NCI-H2107 treated with DMSO at 0.1 percent for 48 hours (cell line): Measurements from ENCODE around the gene HPCAL4.

Experiments used
- DNase-seq: peaks from one replicate; lab custom pipeline; 2025; ENCODE audit not compliant: unreplicated experiment; lab: John Stamatoyannopoulos, UW

Gene HPCAL4

DNA sequence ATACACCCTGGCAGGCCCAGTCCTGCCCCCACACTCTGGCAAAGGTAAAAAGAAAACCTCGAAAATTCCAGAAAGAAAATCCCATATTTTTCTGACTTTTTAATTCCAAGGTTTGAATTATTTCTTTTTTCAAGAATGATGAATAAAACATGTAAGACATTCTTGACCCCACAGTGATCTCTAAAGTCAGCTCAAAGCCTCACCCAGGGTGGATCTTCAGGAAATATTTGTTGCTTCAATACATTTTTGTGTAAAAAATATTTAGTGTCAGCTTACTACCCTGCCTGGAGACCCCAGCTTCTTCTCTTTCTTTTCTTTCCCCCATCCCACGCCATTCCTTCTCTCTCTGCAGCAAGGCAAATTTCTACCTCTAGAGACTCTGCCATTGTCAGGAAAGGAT is 12.3 kb downstream of the HPCAL4 start:
- DNase-seq = no peak

- no peak for DNase-seq
Measured at GRCh38 chr1:39677645-39678044, 13.6 kb downstream of the HPCAL4 start.

DNA sequence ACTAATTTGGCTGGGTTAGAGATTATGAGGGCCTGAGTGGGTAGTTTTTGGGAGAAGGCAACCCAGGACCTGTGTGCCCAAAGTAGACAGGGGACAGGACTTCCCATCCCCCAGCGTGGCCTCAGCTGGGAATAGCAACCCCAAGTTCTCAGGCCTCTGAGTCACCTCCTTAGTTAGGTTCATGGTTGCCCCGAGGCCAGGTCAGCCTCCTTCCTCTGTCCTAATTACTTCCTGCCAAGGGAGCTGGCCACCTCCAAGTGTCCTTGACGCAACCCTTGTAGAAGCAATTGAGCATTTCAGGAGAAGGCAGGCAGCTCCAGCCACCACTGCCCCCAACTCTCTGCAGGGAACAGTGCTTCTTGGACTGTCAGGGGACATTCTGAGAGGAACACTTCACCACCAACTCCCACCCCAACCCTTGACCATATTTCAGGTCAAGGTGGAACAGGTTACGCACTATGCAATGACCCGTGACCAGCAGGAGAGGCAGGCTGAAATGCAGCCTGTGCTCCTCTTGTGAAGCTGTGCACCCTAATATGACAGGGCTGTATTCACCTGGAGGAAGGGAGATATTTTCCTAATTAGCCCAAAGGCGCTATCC is 14.2 kb downstream of the HPCAL4 start:
- DNase-seq = no peak

- DNase-seq = no peak
Measured at GRCh38 chr1:39675220-39675619, 16.0 kb downstream of the HPCAL4 start.

- DNase-seq = no peak
Measured at GRCh38 chr1:39673215-39673614, 18.0 kb downstream of the HPCAL4 start.

- DNase-seq = no peak
Measured at GRCh38 chr1:39672551-39672947, 18.7 kb downstream of the HPCAL4 start.

- DNase-seq = no peak
Measured at GRCh38 chr1:39671793-39672550, 19.3 kb downstream of the HPCAL4 start, which contains the start of gene NT5C1A. Gene NT5C1A, minus strand, starts transcription at chr1:39672107. Its CDS starts 69 bp downstream, at chr1:39672038.

GRCh38 chr1:39671433-39671792 is 19.8 kb downstream of the HPCAL4 start:
- DNase-seq = no peak

- DNase-seq = no peak
Measured at GRCh38 chr1:39670689-39671088, 20.5 kb downstream of the HPCAL4 start.

GRCh38 chr1:39668894-39669293 is 22.3 kb downstream of the HPCAL4 start:
- no peak for DNase-seq

DNA sequence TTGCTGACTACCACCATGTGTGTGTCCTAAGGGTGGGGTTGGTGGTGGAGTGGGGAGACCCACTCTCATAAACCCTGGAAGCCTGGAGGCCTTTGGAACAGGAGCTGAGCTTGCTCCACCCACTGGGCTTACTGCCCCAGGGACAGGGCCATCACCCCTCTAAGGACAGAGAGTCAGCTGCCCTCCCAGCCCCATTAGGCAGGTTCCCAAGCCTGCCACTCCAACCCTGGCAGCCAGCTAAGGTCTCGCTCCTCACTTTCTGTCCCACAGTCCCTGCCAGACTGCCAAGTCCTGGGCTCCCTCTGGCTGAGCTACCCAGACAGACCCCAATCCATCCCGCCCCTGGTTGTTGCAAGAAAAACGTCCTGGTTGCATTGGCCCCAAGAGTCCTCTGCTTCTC is 23.1 kb downstream of the HPCAL4 start:
- no peak for DNase-seq

- DNase-seq = no peak
Measured at GRCh38 chr1:39666772-39667171, 24.5 kb downstream of the HPCAL4 start.

DNA sequence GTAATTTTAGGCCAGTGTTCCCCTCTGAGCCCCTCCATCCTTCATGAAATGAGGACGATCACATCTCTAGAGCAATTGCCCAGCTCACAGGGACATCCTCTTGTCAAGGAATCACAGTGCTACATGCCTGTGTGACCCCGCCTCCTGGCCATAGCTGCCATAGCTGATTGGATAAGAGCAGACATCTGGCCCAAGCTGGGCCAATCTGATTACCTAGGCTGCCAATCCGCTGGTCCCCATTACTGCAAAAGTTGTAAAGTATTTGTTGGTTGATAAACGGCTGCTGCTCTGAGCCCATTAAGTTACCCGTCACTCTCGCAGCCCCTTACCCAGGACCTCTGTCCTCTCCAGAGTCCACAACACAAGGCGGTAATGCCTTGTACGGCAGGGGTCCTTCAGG is 27.7 kb downstream of the HPCAL4 start:
- DNase-seq = no peak

- no peak for DNase-seq
Measured at GRCh38 chr1:39662861-39663260, 28.4 kb downstream of the HPCAL4 start.

DNA sequence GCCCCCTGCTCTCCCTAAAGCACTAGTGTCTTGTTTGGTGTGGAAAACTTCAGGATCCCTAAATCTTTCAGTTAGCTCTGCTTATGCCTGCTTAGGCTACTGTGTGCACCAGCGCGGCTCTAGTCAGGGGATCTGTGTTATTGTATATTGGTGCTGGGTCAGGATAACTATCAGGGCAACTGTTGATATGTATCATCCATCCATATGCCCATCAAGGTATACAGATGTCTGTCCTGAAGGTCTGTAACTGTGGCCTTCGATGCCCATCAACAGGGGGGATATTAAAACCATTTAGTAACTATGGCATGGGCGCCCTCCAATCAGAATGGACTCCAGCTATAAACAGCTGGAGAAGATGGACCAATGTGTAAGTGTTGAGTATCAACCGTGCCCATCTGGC is 31.7 kb downstream of the HPCAL4 start:
- no peak for DNase-seq

DNA sequence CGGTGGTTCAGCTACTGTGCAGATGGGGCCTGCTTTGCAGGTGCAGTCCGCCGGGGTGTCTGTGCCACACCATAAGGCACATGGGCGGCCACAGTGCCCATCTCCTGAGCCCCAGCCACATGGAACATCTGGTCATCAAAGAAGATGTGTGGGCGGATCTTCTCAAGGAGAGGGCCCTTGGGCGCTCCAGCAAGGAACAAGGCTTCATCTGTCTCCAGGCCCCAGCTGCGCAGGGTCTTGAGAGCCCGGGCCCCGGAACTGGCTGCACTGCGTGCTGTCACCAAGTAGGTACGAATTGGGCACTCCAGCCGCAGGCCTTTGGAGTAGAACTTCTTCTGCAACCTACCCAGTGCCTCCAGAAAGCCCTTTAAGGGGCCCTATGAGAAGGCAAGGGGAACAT is 32.1 kb downstream of the HPCAL4 start:
- no peak for DNase-seq

DNA sequence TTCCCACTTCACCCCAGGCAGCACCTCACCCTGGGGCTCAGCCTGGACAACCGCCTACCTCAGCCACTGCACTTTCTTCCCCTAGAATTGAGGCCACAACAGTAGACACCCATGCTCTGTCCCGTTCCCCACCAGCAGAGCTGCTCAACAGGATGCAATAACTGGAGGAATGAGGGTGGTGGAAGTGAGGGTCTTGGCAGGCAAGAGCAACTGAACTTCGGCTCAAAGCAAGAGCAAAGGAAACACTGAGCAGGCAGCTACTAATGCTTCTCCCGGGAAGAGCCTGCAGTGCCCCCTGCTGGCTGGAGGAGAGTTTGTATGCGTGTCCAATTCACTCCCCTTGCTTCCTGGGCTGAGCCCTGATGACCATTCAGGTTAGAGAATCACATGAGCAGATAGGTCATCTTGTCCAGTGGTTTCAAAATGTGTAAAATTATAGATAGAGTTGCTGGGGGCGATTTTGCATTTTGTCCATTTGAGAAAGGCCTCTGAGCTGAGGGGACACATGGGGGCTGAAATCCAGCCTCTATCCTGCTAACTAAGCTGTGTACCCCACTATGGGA is 33.2 kb downstream of the HPCAL4 start:
- DNase-seq = peak; percentile 100

GRCh38 chr1:39657402-39657801 is 33.8 kb downstream of the HPCAL4 start:
- DNase-seq = no peak

DNA sequence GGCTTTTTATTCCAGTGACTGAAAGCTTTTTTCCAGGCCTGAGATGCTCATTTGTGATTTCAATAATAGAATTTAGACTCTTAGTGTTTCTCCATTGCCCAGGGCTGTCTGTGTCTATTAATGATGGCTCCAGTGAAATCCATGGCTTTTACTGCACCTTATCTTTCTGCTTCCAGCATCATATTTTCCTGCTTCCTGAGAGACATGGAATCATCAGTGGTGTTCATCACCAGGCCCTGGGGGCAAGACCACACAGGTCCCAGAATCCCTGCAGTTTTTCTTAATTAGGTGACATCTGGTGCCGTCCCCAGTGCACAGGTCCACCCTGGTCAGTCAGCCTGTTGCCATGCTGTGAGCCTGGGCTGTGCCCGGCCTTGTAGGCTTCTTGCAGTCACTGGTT is 34.8 kb downstream of the HPCAL4 start:
- DNase-seq = no peak

DNA sequence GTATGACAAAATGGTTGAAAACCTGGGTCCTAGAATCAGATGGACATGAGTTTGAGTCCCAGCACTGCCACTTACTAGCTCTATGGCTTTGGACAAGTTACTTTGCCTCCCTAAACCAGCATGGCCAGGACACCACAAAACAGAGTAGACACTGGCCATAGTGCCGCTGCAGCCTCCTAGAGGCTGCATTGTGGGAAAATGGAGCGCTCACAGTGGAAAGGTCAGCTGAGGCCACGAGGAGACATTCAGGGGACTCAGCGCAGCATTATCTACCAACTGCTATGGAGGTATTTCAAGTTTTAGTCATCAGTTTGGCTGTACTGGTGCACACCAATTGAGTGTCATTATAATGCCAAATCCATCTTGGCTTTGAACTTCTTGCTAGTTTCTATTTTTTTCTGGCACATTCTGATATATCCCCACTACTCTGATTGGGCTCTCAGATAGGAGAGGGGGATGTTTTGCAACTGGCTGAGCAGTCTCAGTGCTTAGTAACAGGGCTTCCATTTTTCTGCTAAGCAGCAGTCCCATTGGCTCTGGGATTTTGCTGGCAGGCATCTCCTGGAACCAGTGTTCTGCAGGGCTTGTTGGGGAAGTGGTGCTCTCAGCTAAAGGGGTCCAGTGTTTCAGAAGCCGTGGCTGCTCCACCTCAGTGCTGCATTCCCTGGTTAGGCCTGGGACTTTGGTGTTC is 35.5 kb downstream of the HPCAL4 start:
- DNase-seq = no peak

GRCh38 chr1:39654291-39654690 is 36.9 kb downstream of the HPCAL4 start:
- DNase-seq = no peak

GRCh38 chr1:39653546-39654031 is 37.6 kb downstream of the HPCAL4 start:
- DNase-seq = peak; percentile 100
